Vagina (tissue), 2 donors: Measurements from ENCODE around the gene POLR1D.

ENCODE experiments used
- CTCF ChIP-seq, 3 experiments: fragments of 450-650 bp in 2 of 3; fragments of 200-600 bp in 1 of 3; sonication (generic) in 1 of 3; IDR thresholded peaks; one replicate each; pipeline ENCODE4 v1.5.1; 2017 to 2019; ENCODE audit warnings: antibody characterized with exemption in 3 of 3, mild to moderate bottlenecking in 2 of 3, moderate library complexity in 2 of 3
- POLR2A ChIP-seq, 2 donors: fragments of 450-650 bp; IDR thresholded peaks; one replicate each; pipeline ENCODE4 v1.6.1; 2017; ENCODE audit warnings: antibody characterized with exemption in 2 of 2, mild to moderate bottlenecking in 2 of 2, moderate library complexity in 2 of 2
- POLR2AphosphoS5 ChIP-seq, 2 donors: sonication (generic); formaldehyde crosslinking; IDR thresholded peaks; one replicate each; pipeline ENCODE4 v1.9.0; 2017; ENCODE audit warnings: antibody characterized with exemption in 2 of 2, mild to moderate bottlenecking in 2 of 2, low read depth in 1 of 2; ENCODE audit not compliant: insufficient read depth in 1 of 2

DNA sequence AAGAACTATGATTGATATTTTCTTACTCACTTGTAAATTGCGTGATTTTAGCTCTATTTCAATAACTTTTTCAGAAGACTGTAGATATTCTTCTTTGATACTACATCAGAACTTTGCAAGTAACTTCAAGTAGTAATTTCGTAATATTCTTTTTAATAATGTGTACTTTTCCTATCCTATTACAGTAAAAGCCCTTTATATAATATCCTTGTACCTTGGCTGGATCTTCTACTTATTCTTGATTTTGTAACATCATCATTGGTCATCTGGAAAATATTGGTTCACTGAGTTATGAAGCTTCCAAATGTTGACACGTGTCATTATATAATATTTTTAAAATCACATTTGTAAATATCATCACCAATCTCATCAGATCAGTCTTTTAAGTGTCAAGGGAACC is 32.4 kb downstream of the POLR1D start:
- TF ChIP-seq POLR2A (IDR thresholded peaks at IDR 0.05) (no peak), CTCF (IDR thresholded peaks at IDR 0.05) (no peak), POLR2AphosphoS5 (IDR thresholded peaks at IDR 0.05; ENCODE audit: insufficient read depth in 1 of 2, low read depth in 1 of 2) (no peak)
